Thoracic aorta (tissue), 2 donors: ENCODE measurements around the gene APAF1. TPM values are rescaled to one million over a fixed set of nuclear protein-coding genes. Genes with fewer than 3 reads are reported as not detected.
A peak's percentile ranks its signal among the peaks of the same experiment; 100 is the strongest.

Source experiments
- ATAC-seq: fragments of 150-250 bp; one replicate; pipeline ENCODE4 v1.8.0; 2017; ENCODE audit warnings: low read depth; ENCODE audit not compliant: insufficient number of reproducible peaks, low FRiP score
- DNase-seq: peaks from one replicate; pipeline ENCODE4 v3.0.0-alpha.2; 2020; ENCODE audit warnings: low spot score
- H3K27ac ChIP-seq, 2 donors: fragments of 200-600 bp; sonication (generic); 1 replicate in 1 of 2; 2 replicates in 1 of 2; pipeline ENCODE4 v1.5.1; 2016; ENCODE audit warnings: mild to moderate bottlenecking in 2 of 2, moderate library complexity in 2 of 2
- H3K27me3 ChIP-seq: fragments of 200-600 bp; sonication (generic); replicated peaks from 2 replicates; pipeline ENCODE4 v1.6.0; 2016; ENCODE audit warnings: mild to moderate bottlenecking; ENCODE audit not compliant: insufficient read depth
- H3K36me3 ChIP-seq: fragments of 200-600 bp; sonication (generic); one replicate; pipeline ENCODE4 v1.5.1; 2016
- H3K4me1 ChIP-seq, 2 donors: fragments of 200-600 bp; sonication (generic); 1 replicate in 1 of 2; 2 replicates in 1 of 2; pipeline versions ENCODE4 v1.5.1 to v1.6.0; 2016; ENCODE audit warnings: low read depth in 2 of 2, mild to moderate bottlenecking in 1 of 2; ENCODE audit not compliant: control insufficient read depth in 1 of 2
- H3K4me3 ChIP-seq: fragments of 200-600 bp; sonication (generic); 2 replicates; pipeline ENCODE4 v1.5.1; 2016; ENCODE audit warnings: mild to moderate bottlenecking
- H3K9me3 ChIP-seq: fragments of 200-600 bp; sonication (generic); 2 replicates; pipeline ENCODE4 v1.5.1; 2016
- CTCF ChIP-seq: fragments of 200-600 bp; sonication (generic); IDR thresholded peaks from one replicate; pipeline ENCODE4 v1.5.1; 2019; ENCODE audit warnings: antibody characterized with exemption
- total RNA-seq, 2 donors: library from RNA; depleted of rRNA; stranded (reverse); fragments of >200 nt; gene quantifications; one replicate each; pipeline versions ENCODE4 v1.1.0 to v1.2.3, GENCODE V29; 2016

Gene APAF1
- total RNA-seq, 2 donors from 2014 or later, result 16.0 to 19.8 TPM

DNA sequence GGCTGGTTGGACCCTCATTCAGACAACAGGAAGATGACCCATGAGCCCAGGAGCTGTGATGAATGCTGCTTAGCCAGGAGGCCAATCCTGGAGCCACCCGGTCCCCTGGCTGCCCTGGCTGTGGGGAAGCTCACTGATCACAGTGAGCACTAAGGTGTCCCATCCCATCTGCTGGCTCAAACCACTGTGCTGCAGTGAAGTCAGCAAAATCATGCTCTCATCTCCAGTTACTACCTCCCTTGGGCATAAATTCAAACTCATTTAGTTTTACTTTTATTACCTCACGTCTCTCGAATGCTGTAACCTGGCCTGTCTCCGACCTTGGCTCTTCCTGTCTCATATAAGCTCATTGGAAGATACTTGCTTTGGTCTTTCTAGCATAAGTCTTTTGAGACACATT, 112.4 kb downstream of the APAF1 start:
- Histone ChIP-seq H3K27me3 (no peaks in the 10 kb centered on the region), H3K4me1 (peaks cover 0 to 10% of the 10 kb centered on the region in 2 donors), H3K9me3 (no peaks in the 10 kb centered on the region), H3K36me3 (no peaks in the 10 kb centered on the region), H3K4me3 (no peak overlapping the region), H3K27ac (no peak overlapping the region)
- ATAC-seq (no peak), DNase-seq (no peak)
- TF ChIP-seq CTCF, result no peak

DNA sequence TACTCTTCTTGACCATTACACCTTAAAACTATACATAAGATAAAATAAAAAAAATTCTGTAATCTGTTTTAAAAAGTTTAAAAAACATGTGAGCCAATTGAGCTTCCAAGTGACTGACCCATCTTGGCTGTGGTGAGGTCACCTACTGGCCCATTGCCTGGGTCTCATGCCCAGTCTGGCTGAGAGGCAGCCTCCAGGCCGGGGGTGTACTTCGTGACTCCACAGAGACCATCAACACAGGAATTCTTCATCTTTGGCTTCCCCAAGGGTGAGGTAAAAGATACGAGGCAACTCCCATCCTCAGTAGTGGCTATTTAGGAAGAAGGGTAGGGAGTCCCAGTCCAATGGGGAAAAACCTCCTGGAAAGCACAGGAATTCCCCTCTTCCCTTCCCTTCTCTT, 113.2 kb downstream of the APAF1 start:
- DNase-seq (peak; percentile 21), ATAC-seq (no peak)
- Histone ChIP-seq H3K4me1 (peaks cover 0 to 10% of the 10 kb centered on the region in 2 donors), H3K27ac (no peak overlapping the region), H3K4me3 (no peak overlapping the region), H3K36me3 (no peaks in the 10 kb centered on the region), H3K27me3 (no peaks in the 10 kb centered on the region), H3K9me3 (no peaks in the 10 kb centered on the region)
- TF ChIP-seq CTCF, result no peak

DNA sequence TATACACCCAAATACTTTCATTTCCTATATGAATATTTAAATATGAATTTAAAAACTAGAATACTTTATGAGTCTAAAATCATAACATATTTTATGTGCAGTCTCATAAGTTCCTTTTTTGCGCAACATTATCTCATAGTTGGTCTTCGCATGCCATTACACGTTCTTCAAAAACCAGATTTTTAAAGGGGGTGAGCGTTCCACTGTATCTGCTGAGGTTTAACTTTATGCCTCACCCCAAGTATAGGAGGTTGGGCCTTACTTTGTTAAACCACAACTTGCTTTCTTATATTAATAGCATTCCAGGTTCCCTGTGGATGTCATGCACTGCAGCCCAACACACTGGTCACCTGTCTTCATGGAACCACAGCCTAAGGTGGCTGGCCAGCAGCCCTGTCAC, 118.6 kb downstream of the APAF1 start:
- Histone ChIP-seq H3K4me1 (peaks cover 0 to 2% of the 10 kb centered on the region in 2 donors), H3K36me3 (no peaks in the 10 kb centered on the region), H3K27ac (no peak overlapping the region), H3K9me3 (no peaks in the 10 kb centered on the region), H3K27me3 (no peaks in the 10 kb centered on the region), H3K4me3 (no peak overlapping the region)
- no peak for ATAC-seq
- DNase-seq, result no peak
- no peak for TF ChIP-seq CTCF

DNA sequence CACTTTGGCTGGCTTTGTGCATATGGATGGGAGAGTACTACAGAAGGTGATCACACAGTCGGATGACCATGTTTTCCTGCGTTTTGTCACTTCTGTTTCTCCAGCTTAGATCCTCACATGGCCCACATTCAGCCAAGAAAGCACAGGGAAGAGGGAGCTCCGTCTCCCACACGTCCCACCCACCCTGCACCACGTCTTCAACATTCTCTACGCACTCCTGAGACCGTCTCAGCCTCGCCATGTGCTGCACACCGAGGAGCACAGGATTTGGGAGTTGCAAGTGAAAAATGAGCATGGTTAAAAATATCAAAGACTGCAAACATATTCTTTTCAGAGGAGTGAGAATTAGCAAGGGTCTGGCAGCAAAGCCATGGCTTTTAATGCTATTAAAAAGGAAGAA, 122.2 kb downstream of the APAF1 start:
- Histone ChIP-seq H3K36me3 (no peaks in the 10 kb centered on the region), H3K4me3 (no peak overlapping the region), H3K27ac (no peak overlapping the region), H3K9me3 (no peaks in the 10 kb centered on the region), H3K4me1 (no peaks in the 10 kb centered on the region), H3K27me3 (no peaks in the 10 kb centered on the region)
- TF ChIP-seq CTCF, result no peak
- DNase-seq (no peak), ATAC-seq (no peak)

- ATAC-seq, result no peak
- no peak overlapping the region for H3K27ac ChIP-seq
- no peaks in the 10 kb centered on the region for H3K4me1 ChIP-seq
- no peaks in the 10 kb centered on the region for H3K27me3 ChIP-seq
- H3K4me3 ChIP-seq, result no peak overlapping the region
- H3K36me3 ChIP-seq, result no peaks in the 10 kb centered on the region
- no peak for DNase-seq
- no peaks in the 10 kb centered on the region for H3K9me3 ChIP-seq
- no peak for TF ChIP-seq CTCF
Measured at GRCh38 chr12:98769068-98769467, 124.0 kb downstream of the APAF1 start.
